ENCODE data around the gene IL26.
A peak's percentile ranks its signal among the peaks of the same experiment; 100 is the strongest.

IL26 gene

GRCh38 chr12:68158432-68158831 is 67.2 kb downstream of the IL26 start:
- H3K4me1 Mint-ChIP-seq: peaks cover 27% of the 10 kb centered on the region
- no peak overlapping the region for H3K27ac Mint-ChIP-seq
- H3K9me3 Mint-ChIP-seq: no peaks in the 10 kb centered on the region
- H3K27me3 Mint-ChIP-seq: no peaks in the 10 kb centered on the region
- peak overlapping the region; percentile 20 for H3K4me3 Mint-ChIP-seq
- H3K36me3 Mint-ChIP-seq: peaks cover 1% of the 10 kb centered on the region

GRCh38 chr12:68157380-68157779 is 68.2 kb downstream of the IL26 start:
- peak overlapping the region; percentile 30 for H3K4me3 Mint-ChIP-seq
- peak overlapping the region; percentile 81 for H3K27ac Mint-ChIP-seq
- peaks cover 1% of the 10 kb centered on the region for H3K36me3 Mint-ChIP-seq
- H3K9me3 Mint-ChIP-seq: no peaks in the 10 kb centered on the region
- H3K27me3 Mint-ChIP-seq: no peaks in the 10 kb centered on the region
- H3K4me1 Mint-ChIP-seq: peaks cover 26% of the 10 kb centered on the region

- no peak overlapping the region for H3K27ac Mint-ChIP-seq
- peaks cover 26% of the 10 kb centered on the region for H3K4me1 Mint-ChIP-seq
- peaks cover 1% of the 10 kb centered on the region for H3K36me3 Mint-ChIP-seq
- H3K27me3 Mint-ChIP-seq: no peaks in the 10 kb centered on the region
- no peaks in the 10 kb centered on the region for H3K9me3 Mint-ChIP-seq
- no peak overlapping the region for H3K4me3 Mint-ChIP-seq
Measured at GRCh38 chr12:68156636-68157035, 69.0 kb downstream of the IL26 start.

GRCh38 chr12:68154779-68155178 is 70.8 kb downstream of the IL26 start:
- H3K4me1 Mint-ChIP-seq: peaks cover 30% of the 10 kb centered on the region
- H3K9me3 Mint-ChIP-seq: no peaks in the 10 kb centered on the region
- peaks cover 1% of the 10 kb centered on the region for H3K36me3 Mint-ChIP-seq
- H3K4me3 Mint-ChIP-seq: no peak overlapping the region
- H3K27me3 Mint-ChIP-seq: no peaks in the 10 kb centered on the region
- H3K27ac Mint-ChIP-seq: no peak overlapping the region
